Right forelimb (tissue), 1 donor: ENCODE results near the gene NXN.
"Not testable (repeated sequence)": the region's sequence is repeated elsewhere in the genome, so short reads cannot be mapped to it uniquely, and the experiment has no call there.

Experiments used
- DNase-seq: peaks from one replicate; pipeline ENCODE4 v3.0.0-alpha.2; 2018

The NXN gene

GRCh38 chr17:791829-792228 lies 187.7 kb downstream of the NXN start:
- peak; percentile 36 for DNase-seq

- DNase-seq: peak; percentile 32
Observed at GRCh38 chr17:790874-791247, 188.7 kb downstream of the NXN start.

GRCh38 chr17:789931-790873 lies 189.4 kb downstream of the NXN start:
- peak; percentile 44 for DNase-seq

- peak; percentile 24 for DNase-seq
Observed at GRCh38 chr17:789160-789840, 190.3 kb downstream of the NXN start.

GRCh38 chr17:788551-788950 lies 191.0 kb downstream of the NXN start:
- no peak for DNase-seq

DNA sequence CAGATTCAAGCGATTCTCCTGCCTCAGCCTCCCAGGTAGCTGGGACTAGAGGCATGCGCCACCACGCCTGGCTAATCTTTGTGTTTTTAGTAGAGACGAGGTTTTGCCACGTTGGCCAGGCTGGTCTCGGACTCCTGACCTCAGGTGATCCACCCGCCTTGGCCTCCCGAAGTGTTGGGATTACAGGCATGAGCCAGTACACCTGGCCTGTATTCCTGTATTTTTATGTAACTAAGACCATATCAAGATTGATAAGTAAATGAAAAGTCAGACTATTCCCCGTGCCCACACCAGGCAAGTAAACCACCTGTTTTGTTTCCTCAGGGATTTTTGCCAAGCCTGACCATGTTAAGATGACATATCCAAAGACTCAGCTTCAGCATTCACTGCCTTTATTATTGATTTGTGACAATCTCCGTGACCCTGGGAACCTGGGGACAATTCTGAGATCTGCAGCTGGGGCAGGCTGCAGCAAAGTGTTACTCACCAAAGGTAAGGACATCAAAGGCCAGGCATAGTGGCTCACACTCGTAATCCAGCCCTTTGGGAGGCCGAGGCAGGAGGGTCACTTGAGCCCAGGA lies 191.8 kb downstream of the NXN start:
- peak; percentile 18 for DNase-seq

DNA sequence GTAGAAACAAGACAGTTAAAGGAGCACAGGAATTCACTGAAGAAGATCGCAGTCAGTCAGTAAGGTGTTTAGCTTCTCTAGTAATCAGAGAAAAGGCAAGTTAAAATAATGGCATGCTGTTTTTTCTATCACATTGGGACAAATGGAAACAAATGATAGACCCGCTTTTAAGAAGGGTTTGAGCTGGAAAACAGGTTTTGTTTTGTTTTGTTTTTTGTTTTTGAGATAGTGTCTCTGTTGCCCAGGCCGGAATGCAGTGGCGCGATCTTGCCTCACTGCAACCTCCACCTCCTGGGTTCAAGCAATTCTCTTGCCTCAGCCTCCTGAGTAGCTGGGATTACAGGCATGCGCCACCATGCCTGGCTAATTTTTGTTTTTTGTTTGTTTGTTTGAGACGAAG lies 193.7 kb downstream of the NXN start:
- not testable (repeated sequence) for DNase-seq

GRCh38 chr17:784143-784542 lies 195.4 kb downstream of the NXN start:
- no peak for DNase-seq

GRCh38 chr17:781805-782731 lies 197.5 kb downstream of the NXN start, which contains the start of the genes GLOD4 and MRM3:
TSS of gene GLOD4 (minus strand) at chr17:782280. CDS start at chr17:782255, 25 bp downstream.
TSS of gene MRM3 (plus strand) at chr17:782353. CDS start at chr17:782379, 26 bp downstream.
- peak; percentile 99 for DNase-seq

DNA sequence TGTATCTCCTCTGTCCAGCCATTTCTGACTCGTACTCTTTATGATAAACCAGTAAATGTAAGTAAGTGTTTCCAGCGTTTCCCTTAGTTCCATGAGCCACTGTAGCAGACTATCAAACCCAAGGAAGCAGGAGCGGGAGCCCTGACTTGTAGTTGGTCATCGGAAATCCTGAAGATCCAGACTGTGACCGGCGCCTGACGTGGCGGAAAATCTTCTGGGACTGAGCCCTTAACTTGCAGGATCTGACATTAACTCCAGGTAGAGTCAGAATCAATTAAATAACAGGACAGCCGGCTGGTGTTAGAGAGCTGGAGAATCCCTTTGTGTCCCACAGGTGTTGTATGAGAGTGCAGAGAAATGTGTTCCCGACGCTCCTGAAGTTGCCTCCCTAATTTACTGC lies 201.5 kb downstream of the NXN start:
- DNase-seq: no peak

GRCh38 chr17:774313-774584 lies 205.3 kb downstream of the NXN start:
- no peak for DNase-seq

GRCh38 chr17:773467-774312 lies 205.9 kb downstream of the NXN start:
- DNase-seq: no peak

DNA sequence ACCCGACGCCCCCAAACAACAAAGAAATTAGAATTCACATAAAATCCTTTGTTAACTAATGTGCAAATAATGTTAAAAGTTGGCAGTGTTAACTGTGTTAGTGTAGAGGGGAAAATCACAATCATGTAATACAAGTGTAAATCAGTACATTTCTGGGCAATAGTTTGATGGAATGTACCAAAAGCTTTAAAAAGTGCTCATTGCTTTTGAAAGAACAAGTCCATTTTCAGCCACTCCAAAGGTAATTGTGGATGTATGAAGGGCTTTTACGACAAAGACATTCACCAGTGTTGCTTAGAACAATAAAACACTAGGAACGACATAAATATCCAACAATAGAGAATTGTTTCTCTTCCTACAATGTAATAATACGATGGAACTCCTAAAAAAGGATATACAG lies 206.6 kb downstream of the NXN start:
- no peak for DNase-seq

- DNase-seq: no peak
Observed at GRCh38 chr17:767076-767475, 212.5 kb downstream of the NXN start.

GRCh38 chr17:760371-760770 lies 219.2 kb downstream of the NXN start:
- no peak for DNase-seq

DNA sequence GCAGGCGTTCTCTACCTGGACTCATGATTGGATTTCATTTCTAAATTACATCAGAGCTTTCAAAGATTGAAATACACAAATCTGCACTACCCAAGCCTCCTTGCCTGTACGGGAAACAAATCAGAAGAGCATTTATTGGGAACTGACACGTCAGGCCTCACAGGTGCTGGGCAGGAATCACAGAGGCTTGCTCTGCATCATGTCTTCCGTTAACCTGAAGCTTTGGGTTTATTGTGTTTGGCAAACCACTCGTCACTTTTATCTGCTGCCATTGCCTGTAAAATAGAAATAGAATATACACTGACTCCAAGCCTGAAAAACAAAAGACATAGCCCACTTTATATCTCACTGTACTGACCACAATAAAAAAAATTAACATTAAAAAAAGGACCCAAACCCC lies 219.6 kb downstream of the NXN start:
- no peak for DNase-seq

GRCh38 chr17:756010-756567 lies 223.5 kb downstream of the NXN start:
- DNase-seq: not testable (repeated sequence)

DNA sequence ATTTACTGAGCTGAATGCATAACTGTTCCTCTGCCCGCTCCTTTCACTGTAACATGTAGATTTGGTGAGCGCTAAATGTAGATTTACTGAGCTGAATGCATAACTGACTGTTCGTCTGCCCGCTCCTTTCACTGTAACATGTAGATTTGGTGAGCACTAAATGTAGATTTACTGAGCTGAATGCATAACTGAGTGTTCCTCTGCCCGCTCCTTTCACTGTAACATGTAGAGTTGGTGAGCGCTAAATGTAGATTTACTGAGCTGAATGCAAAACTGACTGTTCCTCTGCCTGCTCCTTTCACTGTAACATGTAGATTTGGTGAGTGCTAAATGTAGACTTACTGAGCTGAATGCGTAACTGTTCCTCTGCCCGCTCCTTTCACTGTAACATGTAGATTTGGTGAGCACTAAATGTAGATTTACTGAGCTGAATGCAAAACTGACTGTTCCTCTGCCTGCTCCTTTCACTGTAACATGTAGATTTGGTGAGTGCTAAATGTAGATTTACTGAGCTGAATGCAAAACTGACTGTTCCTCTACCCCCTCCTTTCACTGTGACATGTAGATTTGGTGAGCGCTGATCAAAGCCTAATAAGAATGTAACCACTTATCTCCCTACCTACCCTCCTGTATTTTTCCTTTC lies 224.1 kb downstream of the NXN start:
- DNase-seq: not testable (repeated sequence)

DNA sequence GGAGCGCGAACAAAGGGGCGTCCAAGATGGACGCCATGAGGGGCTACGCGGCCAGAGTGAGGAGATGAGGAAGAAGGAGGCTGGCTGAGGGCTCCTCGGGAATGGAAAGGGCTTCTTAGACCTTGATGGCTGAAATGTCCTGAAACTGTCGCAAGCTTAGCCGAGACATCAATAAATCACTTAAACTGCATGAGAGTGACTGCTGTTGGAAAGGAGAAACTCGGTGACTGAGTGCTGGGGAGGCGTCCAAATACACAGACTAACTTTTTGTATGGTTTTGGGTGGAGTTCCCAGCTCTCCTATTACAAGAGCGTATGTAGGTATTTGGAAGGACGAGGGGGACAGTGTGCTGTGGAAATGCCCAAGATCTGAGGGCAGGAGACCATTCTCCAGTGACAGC lies 226.2 kb downstream of the NXN start:
- no peak for DNase-seq

DNA sequence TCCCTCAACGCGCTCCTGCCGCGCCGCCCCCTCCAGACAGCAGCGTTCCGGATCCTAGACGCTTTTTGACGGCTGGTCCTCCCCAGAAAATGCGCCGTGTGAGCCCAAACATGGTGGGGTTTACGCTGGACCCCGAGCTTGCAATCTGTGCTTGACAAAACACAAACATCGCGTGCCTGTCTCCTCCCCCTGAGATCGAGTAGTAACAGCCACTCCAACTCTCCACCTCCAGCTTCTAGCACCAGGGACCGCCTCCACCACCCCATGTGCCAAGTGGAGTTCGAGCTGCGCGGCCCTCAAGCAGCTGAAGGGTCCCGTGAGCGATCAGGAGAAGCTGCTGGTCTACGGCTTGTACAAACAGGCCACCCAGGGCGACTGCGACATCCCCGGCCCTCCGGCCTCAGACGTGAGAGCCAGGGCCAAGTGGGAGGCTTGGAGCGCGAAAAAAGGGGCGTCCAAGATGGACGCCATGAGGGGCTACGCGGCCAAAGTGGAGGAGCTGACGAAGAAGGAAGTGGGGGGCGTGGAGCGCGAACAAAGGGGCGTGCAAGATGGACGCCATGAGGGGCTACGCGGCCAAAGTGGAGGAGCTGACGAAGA lies 226.9 kb downstream of the NXN start:
- peak; percentile 82 for DNase-seq
